Astrocyte (in vitro differentiated cells and primary cell): ENCODE results near the gene RNF157. TPM values are rescaled to one million over a fixed set of nuclear protein-coding genes. Genes with fewer than 3 reads are reported as not detected.

Source experiments
- DNase-seq: peaks from one replicate; pipeline ENCODE4 v3.0.0-alpha.2; 2010; ENCODE audit warnings: low read depth
- FAIRE-seq: peaks from 2 replicates; lab custom pipeline; 2011; peaks lifted over from hg19 to GRCh38; lab: Jason Lieb, UNC
- H2AFZ ChIP-seq: 2 replicates; pipeline ENCODE4 v1.6.0; 2012; ENCODE audit warnings: low read depth, low read length, inconsistent platforms
- H3K27ac ChIP-seq: 2 replicates; pipeline ENCODE4 v1.5.1; 2011; ENCODE audit warnings: low read depth, low read length, inconsistent platforms
- H3K27me3 ChIP-seq: 2 replicates; pipeline ENCODE4 v1.6.0; 2011; ENCODE audit warnings: low read length, inconsistent platforms; ENCODE audit not compliant: insufficient read depth
- H3K36me3 ChIP-seq: 2 replicates; pipeline ENCODE4 v1.5.1; 2011; ENCODE audit warnings: low read length, inconsistent platforms; ENCODE audit not compliant: insufficient read depth
- H3K4me1 ChIP-seq: 2 replicates; pipeline ENCODE4 v1.5.1; 2011; ENCODE audit warnings: low read length, inconsistent platforms; ENCODE audit not compliant: insufficient read depth
- H3K4me2 ChIP-seq: 2 replicates; pipeline ENCODE4 v1.6.0; 2012; ENCODE audit warnings: low read length, inconsistent platforms
- H3K4me3 ChIP-seq: 2 replicates; pipeline ENCODE4 v1.5.1; 2011; ENCODE audit warnings: low read depth, mild to moderate bottlenecking, low read length, inconsistent platforms; ENCODE audit not compliant: insufficient read depth
- H3K79me2 ChIP-seq: 2 replicates; pipeline ENCODE4 v1.6.0; 2012; ENCODE audit warnings: mild to moderate bottlenecking, low read length, inconsistent platforms; ENCODE audit not compliant: insufficient read depth
- H3K9ac ChIP-seq: 2 replicates; pipeline ENCODE4 v1.6.0; 2012; ENCODE audit warnings: mild to moderate bottlenecking, low read length, inconsistent platforms
- H3K9me3 ChIP-seq: 2 replicates; pipeline ENCODE4 v1.5.1; 2012; ENCODE audit warnings: low read depth, mild to moderate bottlenecking, low read length, inconsistent platforms; ENCODE audit not compliant: insufficient read depth
- H4K20me1 ChIP-seq: 2 replicates; pipeline ENCODE4 v1.6.0; 2012; ENCODE audit warnings: low read length, inconsistent platforms; ENCODE audit not compliant: insufficient read depth
- H3K27ac Mint-ChIP-seq: one replicate; pipeline ENCODE4 v1.8.0; 2021; ENCODE audit warnings: mild to moderate bottlenecking, mixed read lengths; ENCODE audit not compliant: unreplicated experiment
- H3K27me3 Mint-ChIP-seq: one replicate; pipeline ENCODE4 v1.8.0; 2021; ENCODE audit warnings: low read depth, mixed read lengths; ENCODE audit not compliant: unreplicated experiment
- H3K36me3 Mint-ChIP-seq: one replicate; pipeline ENCODE4 v1.8.0; 2021; ENCODE audit warnings: low read depth, mixed read lengths; ENCODE audit not compliant: unreplicated experiment
- H3K4me1 Mint-ChIP-seq: one replicate; pipeline ENCODE4 v1.8.0; 2021; ENCODE audit warnings: low read depth, mixed read lengths; ENCODE audit not compliant: unreplicated experiment
- H3K4me3 Mint-ChIP-seq: one replicate; pipeline ENCODE4 v1.8.0; 2021; ENCODE audit warnings: mild to moderate bottlenecking, moderate library complexity, mixed read lengths; ENCODE audit not compliant: unreplicated experiment
- H3K9me3 Mint-ChIP-seq: one replicate; pipeline ENCODE4 v1.8.0; 2021; ENCODE audit warnings: mild to moderate bottlenecking, mixed read lengths; ENCODE audit not compliant: unreplicated experiment
- EZH2 ChIP-seq: IDR thresholded peaks from 2 replicates; pipeline ENCODE4 v1.6.1; 2012; ENCODE audit warnings: mild to moderate bottlenecking, low read length, inconsistent platforms; ENCODE audit not compliant: insufficient read depth
- total RNA-seq: library from RNA; stranded (reverse); gene quantifications from 2 replicates; pipeline ENCODE4 v1.2.1, GENCODE V29; 2021
- TF ChIP-seq, protein P1 (sequence below): IDR thresholded peaks from 2 replicates; pipeline ENCODE4 v1.5.1; 2011; ENCODE audit warnings: low read depth, mild to moderate bottlenecking, inconsistent platforms, low read length, moderate library complexity; ENCODE audit not compliant: insufficient read depth

RNF157 gene
- total RNA-seq, 1 donor from 2014 or later: 1.4 TPM

DNA sequence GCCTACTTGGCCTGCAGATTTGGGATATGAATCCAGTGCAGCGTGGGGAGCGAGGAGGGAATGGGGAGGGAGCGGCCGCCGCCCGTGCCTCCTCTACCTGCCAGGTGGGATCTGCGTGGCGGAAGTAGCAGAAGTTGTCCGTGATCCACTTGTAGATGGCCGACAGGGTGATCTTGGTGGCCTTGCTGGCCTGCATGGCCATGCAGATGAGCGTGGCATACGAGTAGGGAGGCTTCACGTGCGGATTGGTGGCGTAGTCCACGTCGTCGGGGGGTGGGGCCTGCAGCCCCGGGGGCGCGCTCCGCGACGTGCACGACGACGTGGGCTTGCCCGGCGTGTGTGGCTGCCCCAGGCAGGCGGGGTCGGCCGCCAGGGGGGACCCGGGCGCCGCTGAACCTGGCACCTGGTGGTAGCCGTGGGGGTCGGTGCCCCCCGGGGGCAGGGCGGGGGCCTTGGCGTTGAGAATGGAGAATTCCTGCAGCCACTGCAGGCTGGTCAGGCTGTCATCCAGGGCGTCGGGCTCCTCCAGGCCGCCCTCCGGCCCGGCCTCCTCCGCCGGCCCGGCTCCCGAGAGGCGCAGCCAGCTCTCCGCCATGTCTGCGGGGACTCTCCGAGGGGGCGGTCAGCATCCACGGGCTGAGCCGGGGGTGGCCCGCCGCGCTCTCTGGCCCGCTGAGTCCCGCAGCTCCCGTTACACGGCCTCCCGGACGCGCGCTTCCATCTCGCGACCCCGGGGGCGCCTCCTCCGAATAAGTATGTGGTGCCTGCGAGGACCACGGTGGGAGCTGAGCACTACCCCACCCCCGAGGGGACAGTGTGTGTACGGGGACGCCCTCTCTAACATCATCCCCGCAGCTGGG lies 100.3 kb downstream of the RNF157 start:
- Histone ChIP-seq H2AFZ (no peak overlapping the region), H3K4me3 (no peak overlapping the region), H3K27ac (no peak overlapping the region), H4K20me1 (no peaks in the 10 kb centered on the region), H3K36me3 (no peaks in the 10 kb centered on the region), H3K9me3 (no peaks in the 10 kb centered on the region), H3K4me1 (peaks cover 7% of the 10 kb centered on the region), H3K27me3 (peaks cover 55% of the 10 kb centered on the region), H3K79me2 (no peaks in the 10 kb centered on the region), H3K9ac (no peak overlapping the region), H3K4me2 (no peak overlapping the region)
- Mint-ChIP-seq H3K27ac (peak overlapping the region; percentile 47), H3K27me3 (peaks cover 47% of the 10 kb centered on the region), H3K4me3 (peak overlapping the region; percentile 67), H3K4me1 (peaks cover 14% of the 10 kb centered on the region), H3K36me3 (peaks cover 2% of the 10 kb centered on the region), H3K9me3 (no peaks in the 10 kb centered on the region)
- no peak for FAIRE-seq
- DNase-seq: no peak
- peak; percentile 85 for TF ChIP-seq EZH2
- TF ChIP-seq, protein P1, sequence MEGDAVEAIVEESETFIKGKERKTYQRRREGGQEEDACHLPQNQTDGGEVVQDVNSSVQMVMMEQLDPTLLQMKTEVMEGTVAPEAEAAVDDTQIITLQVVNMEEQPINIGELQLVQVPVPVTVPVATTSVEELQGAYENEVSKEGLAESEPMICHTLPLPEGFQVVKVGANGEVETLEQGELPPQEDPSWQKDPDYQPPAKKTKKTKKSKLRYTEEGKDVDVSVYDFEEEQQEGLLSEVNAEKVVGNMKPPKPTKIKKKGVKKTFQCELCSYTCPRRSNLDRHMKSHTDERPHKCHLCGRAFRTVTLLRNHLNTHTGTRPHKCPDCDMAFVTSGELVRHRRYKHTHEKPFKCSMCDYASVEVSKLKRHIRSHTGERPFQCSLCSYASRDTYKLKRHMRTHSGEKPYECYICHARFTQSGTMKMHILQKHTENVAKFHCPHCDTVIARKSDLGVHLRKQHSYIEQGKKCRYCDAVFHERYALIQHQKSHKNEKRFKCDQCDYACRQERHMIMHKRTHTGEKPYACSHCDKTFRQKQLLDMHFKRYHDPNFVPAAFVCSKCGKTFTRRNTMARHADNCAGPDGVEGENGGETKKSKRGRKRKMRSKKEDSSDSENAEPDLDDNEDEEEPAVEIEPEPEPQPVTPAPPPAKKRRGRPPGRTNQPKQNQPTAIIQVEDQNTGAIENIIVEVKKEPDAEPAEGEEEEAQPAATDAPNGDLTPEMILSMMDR: no peak

DNA sequence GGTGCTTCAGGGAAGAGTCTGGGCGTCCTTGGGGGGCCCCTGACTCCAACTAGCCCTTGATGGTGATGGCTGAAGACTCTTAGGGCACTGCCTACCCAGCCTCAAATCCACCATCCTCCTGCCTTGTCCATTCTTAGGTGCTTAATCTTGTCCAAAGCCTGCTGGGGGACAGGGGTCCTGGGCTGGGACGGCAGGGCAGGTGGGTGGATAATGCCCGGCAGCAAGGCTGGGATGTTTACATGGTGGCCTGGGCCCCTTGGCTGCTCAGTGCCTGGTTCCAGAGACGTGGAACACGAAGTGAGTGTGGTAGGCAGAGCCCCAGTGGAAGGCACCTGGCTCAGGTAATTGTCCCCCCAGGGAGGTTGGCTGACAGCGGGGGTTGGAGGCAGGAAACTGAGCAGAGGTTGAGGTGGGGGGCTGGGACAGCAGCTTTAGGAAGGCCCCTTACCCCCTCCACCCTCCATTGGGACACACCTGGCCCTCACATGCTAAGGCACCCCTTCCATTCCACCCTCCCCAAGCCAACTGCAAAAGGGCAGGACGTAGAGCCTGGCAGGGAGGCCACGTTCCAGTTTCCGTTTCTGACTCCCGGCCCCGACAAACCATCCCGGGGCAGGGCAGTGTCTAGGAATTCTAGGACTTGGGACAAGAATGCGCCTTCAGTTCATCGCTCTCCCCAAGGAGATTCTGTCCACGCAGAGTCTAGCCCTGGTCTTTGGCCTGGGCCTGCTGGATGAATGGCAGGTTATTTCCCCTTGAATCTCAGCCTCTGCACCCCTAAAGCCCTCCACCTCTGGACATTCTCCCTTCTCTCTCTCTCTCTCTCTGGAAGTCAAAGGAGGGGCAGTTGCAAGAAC lies 101.2 kb downstream of the RNF157 start:
- Mint-ChIP-seq H3K4me3 (peak overlapping the region; percentile 67), H3K36me3 (peaks cover 2% of the 10 kb centered on the region), H3K9me3 (no peaks in the 10 kb centered on the region), H3K4me1 (peaks cover 14% of the 10 kb centered on the region), H3K27ac (peak overlapping the region; percentile 78), H3K27me3 (peaks cover 47% of the 10 kb centered on the region)
- no peak overlapping the region for H3K27ac ChIP-seq
- no peak overlapping the region for H3K4me2 ChIP-seq
- peaks cover 53% of the 10 kb centered on the region for H3K27me3 ChIP-seq
- no peak overlapping the region for H3K9ac ChIP-seq
- H3K4me1 ChIP-seq: peaks cover 7% of the 10 kb centered on the region
- no peak overlapping the region for H2AFZ ChIP-seq
- H3K4me3 ChIP-seq: no peak overlapping the region
- H3K36me3 ChIP-seq: no peaks in the 10 kb centered on the region
- no peaks in the 10 kb centered on the region for H3K9me3 ChIP-seq
- DNase-seq: no peak
- no peaks in the 10 kb centered on the region for H3K79me2 ChIP-seq
- FAIRE-seq: no peak
- TF ChIP-seq, protein P1: no peak
- TF ChIP-seq EZH2: no peak
- H4K20me1 ChIP-seq: no peaks in the 10 kb centered on the region
